AG04450 (cell line): ENCODE results near the gene PPARA. TPM values are rescaled to one million over a fixed set of nuclear protein-coding genes. Genes with fewer than 3 reads are reported as not detected.

Source experiments
- CTCF ChIA-PET: fragments of 300-600, 350-600 bp; formaldehyde crosslinking; extraction: SDS; loops from one replicate; lab custom pipeline; 2022; ENCODE audit warnings: antibody characterized with exemption, inconsistent platforms; lab: Charles Lee
- POLR2A ChIA-PET: fragments of 350-600 bp; formaldehyde crosslinking; extraction: SDS; loops from one replicate; lab custom pipeline; 2021; ENCODE audit warnings: antibody characterized with exemption, inconsistent platforms; lab: Yijun Ruan, JAX
- DNase-seq: peaks from one replicate; pipeline ENCODE4 v3.0.0-alpha.2; 2011; ENCODE audit warnings: low read depth, low spot score
- H3K27ac ChIP-seq: one replicate; pipeline ENCODE4 v1.5.1; 2012; ENCODE audit warnings: low read depth, low read length, control low read depth
- H3K27me3 ChIP-seq: one replicate; pipeline ENCODE4 v1.6.0; 2012; ENCODE audit warnings: low read length; ENCODE audit not compliant: control insufficient read depth, insufficient read depth
- H3K4me3 ChIP-seq: 2 replicates; pipeline ENCODE4 v1.5.1; 2011; ENCODE audit warnings: mild to moderate bottlenecking, low read depth, low read length, control low read depth
- H3K9me3 ChIP-seq: 2 replicates; pipeline ENCODE4 v1.5.1; 2012; ENCODE audit warnings: low read length; ENCODE audit not compliant: control insufficient read depth, insufficient read depth
- CTCF ChIP-seq: IDR thresholded peaks from 2 replicates; pipeline ENCODE4 v1.5.1; 2011; ENCODE audit warnings: low read depth, low read length, control low read depth, inconsistent platforms
- polyA plus RNA-seq: library from polyadenylated mRNA; depleted of rRNA; stranded (reverse); fragments of >200 nt; gene quantifications from 2 replicates; pipeline ENCODE4 v1.2.3, GENCODE V29; 2011; rRNA removed

Gene PPARA
- polyA plus RNA-seq, 1 experiment: 10.4 TPM

- ChIA-PET POLR2A (no interaction called here), CTCF (no interaction called here)
- TF ChIP-seq CTCF: no peak
- DNase-seq: no peak
- Histone ChIP-seq H3K9me3 (peaks cover 10% of the 10 kb centered on the region), H3K27ac (no peak overlapping the region), H3K4me3 (no peak overlapping the region), H3K27me3 (no peaks in the 10 kb centered on the region)
These were observed 142.4 kb downstream of the PPARA start for GRCh38 chr22:46292732-46293131.

Other genes starting within 250 kb of the PPARA start
- 0.56 and 0.71 TPM in 2 replicates for gene WNT7B, start 173.4 kb upstream of the PPARA start, polyA plus RNA-seq
- gene CDPF1, start 99.8 kb downstream of the PPARA start, polyA plus RNA-seq: 7.7 and 8.7 TPM in 2 replicates
- 0.01 TPM in 2 replicates for gene PKDREJ, start 112.8 kb downstream of the PPARA start, polyA plus RNA-seq
- 23.7 and 25.5 TPM in 2 replicates for gene TTC38, start 117.5 kb downstream of the PPARA start, polyA plus RNA-seq
- gene GTSE1, start 146.3 kb downstream of the PPARA start, polyA plus RNA-seq: 3.6 and 4.0 TPM in 2 replicates
- 19.7 and 23.7 TPM in 2 replicates for gene TRMU, start 185.2 kb downstream of the PPARA start, polyA plus RNA-seq